Measurements from ENCODE around the gene C20orf144. TPM values are rescaled to one million over a fixed set of nuclear protein-coding genes. Genes with fewer than 3 reads are reported as not detected.
"Not testable (repeated sequence)": the region's sequence is repeated elsewhere in the genome, so short reads cannot be mapped to it uniquely, and the experiment has no call there.

Gene C20orf144
- total RNA-seq, 1 experiment from 2014 or later: not detected

DNA sequence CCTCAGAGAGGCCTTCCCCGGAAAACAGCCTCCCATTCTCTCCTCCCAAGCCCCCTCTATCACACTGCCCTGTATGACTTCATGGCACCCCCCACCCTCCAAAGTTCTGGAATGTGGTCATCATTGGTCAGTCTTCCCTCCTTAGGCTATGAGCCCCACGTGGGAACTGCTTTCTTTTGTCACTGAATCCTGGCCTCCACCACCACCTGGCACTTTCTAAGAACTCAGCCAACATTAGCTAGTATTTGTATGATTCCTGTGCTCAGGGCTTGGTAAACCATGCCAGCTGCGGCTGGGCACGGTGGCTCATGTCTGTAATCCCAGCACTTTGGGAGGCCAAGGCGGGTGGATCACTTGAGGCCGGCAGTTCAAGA lies 32.5 kb downstream of the C20orf144 start:
- DNase-seq: peak; percentile 56
- Histone ChIP-seq H3K9me3 (no peaks in the 10 kb centered on the region), H3K27me3 (no peaks in the 10 kb centered on the region), H3K4me3 (no peak overlapping the region), H3K36me3 (no peaks in the 10 kb centered on the region)

- H3K27me3 ChIP-seq: no peaks in the 10 kb centered on the region
- no peaks in the 10 kb centered on the region for H3K9me3 ChIP-seq
- DNase-seq: no peak
- no peak overlapping the region for H3K4me3 ChIP-seq
- no peaks in the 10 kb centered on the region for H3K36me3 ChIP-seq
These were observed 34.3 kb downstream of the C20orf144 start for GRCh38 chr20:33696448-33696847.

- no peak overlapping the region for H3K4me3 ChIP-seq
- DNase-seq: peak; percentile 74
- no peaks in the 10 kb centered on the region for H3K36me3 ChIP-seq
- no peaks in the 10 kb centered on the region for H3K27me3 ChIP-seq
- H3K9me3 ChIP-seq: no peaks in the 10 kb centered on the region
These were observed 35.0 kb downstream of the C20orf144 start for GRCh38 chr20:33697129-33697528.

DNA sequence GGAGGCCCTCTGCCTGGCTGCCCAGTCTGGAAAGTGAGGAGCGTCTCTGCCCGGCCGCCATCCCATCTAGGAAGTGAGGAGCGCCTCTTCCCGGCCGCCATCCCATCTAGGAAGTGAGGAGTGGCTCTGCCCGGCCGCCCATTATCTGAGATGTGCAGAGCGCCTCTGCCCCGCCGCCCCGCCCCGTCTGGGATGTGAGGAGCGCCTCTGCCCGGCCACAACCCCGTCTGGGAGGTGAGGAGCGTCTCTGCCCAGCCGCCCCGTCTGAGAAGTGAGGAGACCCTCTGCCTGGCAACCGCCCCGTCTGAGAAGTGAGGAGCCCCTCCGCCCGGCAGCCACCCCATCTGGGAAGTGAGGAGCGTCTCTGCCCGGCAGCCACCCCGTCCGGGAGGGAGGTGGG lies 36.8 kb downstream of the C20orf144 start:
- not testable (repeated sequence) for H3K36me3 ChIP-seq, H3K9me3 ChIP-seq, H3K4me3 ChIP-seq, H3K27me3 ChIP-seq, DNase-seq

GRCh38 chr20:33700696-33701441 lies 38.7 kb downstream of the C20orf144 start:
- not testable (repeated sequence) for H3K36me3 ChIP-seq, DNase-seq, H3K9me3 ChIP-seq, H3K4me3 ChIP-seq, H3K27me3 ChIP-seq

DNA sequence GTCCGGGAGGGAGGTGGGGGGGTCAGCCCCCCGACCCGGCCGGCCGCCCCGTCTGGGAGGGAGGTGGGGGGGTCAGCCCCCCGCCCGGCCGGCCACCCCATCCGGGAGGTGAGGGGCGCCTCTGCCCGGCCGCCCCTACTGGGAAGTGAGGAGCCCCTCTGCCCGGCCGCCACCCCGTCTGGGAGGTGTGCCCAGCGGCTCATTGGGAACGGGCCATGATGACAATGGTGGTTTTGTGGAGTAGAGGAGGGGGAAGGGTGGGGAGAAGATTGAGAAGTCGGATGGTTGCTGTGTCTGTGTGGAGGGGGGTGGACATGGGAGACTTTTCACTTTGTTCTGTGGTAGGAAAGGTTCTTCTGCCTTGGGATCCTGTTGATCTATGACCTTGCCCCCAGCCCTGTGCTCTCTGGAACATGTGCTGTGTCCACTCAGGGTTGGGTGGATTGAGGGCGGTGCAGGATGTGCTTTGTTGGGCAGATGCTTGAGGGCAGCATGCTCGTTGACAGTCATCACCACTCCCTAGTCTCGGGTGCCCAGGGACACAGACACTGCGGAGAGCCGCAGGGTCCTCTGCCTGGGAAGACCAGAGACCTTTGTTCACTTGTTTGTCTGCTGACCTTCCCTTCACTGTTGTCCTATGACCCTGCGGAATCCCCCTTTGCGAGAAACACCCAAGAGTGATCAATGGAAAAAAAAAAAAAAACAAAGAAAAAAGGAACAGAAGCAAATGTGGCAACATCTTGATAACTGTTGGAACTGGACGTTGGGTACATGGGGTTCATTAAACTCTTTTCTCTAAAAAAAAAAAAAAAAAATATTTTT lies 39.7 kb downstream of the C20orf144 start:
- H3K27me3 ChIP-seq: no peaks in the 10 kb centered on the region
- no peak overlapping the region for H3K4me3 ChIP-seq
- no peaks in the 10 kb centered on the region for H3K36me3 ChIP-seq
- H3K9me3 ChIP-seq: no peaks in the 10 kb centered on the region
- DNase-seq: no peak

- no peak for DNase-seq
- H3K9me3 ChIP-seq: no peaks in the 10 kb centered on the region
- H3K4me3 ChIP-seq: no peak overlapping the region
- no peaks in the 10 kb centered on the region for H3K36me3 ChIP-seq
- H3K27me3 ChIP-seq: no peaks in the 10 kb centered on the region
These were observed 40.7 kb downstream of the C20orf144 start for GRCh38 chr20:33702861-33703260.

DNA sequence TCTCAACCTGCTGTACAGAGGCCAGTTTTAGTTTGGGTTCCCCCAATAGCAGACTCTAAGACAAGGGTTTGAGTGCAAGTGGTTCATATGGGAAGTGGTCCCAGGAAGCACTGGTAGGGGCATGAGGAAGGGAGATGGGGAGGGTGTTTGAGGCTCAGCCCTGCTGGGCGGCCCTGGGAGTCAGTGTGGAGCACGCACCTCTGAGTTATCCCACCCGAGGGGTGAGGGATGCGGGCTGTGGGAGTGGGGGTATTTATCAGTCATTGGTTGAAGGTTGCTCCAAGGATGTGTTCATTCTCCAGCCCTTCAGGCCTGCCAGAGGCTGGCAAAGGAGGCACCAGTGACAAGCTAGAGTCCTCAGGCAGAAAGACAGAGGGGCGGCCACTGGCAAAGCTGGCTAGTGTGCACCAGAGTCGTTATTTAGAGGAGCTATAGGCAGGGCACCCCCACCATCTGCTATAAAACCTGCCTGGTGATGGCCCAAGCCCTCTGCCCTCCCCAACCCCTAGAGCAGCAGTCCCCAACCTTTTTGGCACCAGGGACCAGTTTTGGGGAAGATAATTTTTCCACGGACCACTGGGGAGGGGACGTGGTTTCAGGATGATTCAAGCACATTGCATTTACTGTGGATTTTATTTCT lies 41.5 kb downstream of the C20orf144 start:
- no peak for DNase-seq
- H3K9me3 ChIP-seq: no peaks in the 10 kb centered on the region
- H3K27me3 ChIP-seq: no peaks in the 10 kb centered on the region

GRCh38 chr20:33704197-33704924 lies 42.2 kb downstream of the C20orf144 start:
- Histone ChIP-seq H3K4me3 (no peak overlapping the region), H3K36me3 (no peaks in the 10 kb centered on the region), H3K9me3 (no peaks in the 10 kb centered on the region), H3K27me3 (no peaks in the 10 kb centered on the region)
- DNase-seq: no peak

More for the DNA sequence above, 41.5 kb downstream of the C20orf144 start:
- no peak overlapping the region for H3K4me3 ChIP-seq
- no peaks in the 10 kb centered on the region for H3K36me3 ChIP-seq

DNA sequence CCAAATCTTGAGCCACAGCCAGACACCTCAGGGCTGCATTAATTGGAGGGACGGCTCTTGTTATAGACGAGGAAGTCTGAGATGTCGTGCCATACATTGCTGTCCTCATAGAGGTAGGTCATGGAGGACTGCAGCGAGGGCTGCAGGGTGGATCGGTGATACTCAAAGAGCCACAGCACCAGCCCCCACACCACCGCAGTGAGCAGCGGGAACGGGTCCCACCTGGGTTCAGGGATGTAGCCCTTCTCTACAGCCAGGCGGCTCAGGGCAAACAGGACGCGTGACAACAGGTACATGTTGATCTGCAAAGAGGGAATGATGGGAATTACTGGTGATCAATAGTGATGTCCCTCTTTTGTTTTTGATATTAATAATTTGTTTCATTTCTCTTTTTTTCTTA lies 45.5 kb downstream of the C20orf144 start:
- no peak for DNase-seq
- no peaks in the 10 kb centered on the region for H3K9me3 ChIP-seq
- H3K4me3 ChIP-seq: no peak overlapping the region
- H3K27me3 ChIP-seq: no peaks in the 10 kb centered on the region
- no peaks in the 10 kb centered on the region for H3K36me3 ChIP-seq

DNA sequence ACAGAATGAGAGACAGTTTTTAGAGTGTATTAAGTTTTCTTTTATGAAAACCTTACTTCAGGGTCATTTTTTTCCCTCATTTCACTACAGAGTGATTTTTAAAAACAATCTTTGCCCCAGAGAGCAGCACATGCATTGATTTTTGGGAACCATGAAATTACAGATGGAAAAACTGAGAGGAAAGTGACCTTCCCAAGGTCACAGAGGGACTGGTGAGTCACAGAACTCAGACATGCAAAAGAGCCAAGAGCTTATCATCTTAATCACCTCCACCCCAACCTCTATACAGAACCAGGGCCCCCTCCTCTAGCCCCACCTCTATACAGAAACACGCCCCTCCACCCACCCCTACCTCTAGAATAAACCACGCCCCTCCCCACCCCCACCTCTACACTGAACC lies 47.3 kb downstream of the C20orf144 start:
- no peak for DNase-seq
- Histone ChIP-seq H3K36me3 (no peaks in the 10 kb centered on the region), H3K27me3 (no peaks in the 10 kb centered on the region), H3K9me3 (no peaks in the 10 kb centered on the region), H3K4me3 (no peak overlapping the region)

DNA sequence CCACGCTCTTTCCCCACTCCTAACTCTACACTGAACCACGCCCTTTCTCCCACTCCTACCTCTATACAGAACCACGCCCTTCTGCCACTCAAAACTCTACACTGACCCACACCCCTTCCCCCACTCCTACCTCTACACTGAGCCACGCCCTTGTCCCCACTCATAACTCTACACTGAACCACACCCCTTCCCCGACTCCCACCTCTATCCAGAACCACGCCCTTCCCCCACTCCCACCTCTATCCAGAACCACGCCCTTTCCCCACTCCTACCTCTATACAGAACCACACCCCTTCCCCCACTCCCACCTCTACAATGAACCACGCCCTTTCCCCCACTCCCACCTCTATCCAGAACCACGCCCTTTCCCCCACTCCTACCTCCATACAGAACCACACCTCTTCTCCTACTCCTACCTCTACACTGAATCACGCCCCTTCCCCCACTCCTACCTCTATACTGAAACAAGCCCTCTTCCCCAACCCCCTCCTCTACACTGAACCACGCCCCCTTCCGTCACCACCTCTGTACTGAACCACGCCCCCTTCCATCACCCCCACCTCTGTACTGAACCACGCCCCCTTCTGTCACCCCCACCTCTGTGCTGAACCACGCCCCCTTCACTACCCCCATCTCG lies 47.9 kb downstream of the C20orf144 start:
- Histone ChIP-seq H3K9me3 (no peaks in the 10 kb centered on the region), H3K4me3 (no peak overlapping the region), H3K27me3 (no peaks in the 10 kb centered on the region), H3K36me3 (no peaks in the 10 kb centered on the region)
- DNase-seq: no peak

GRCh38 chr20:33710681-33711445 lies 48.7 kb downstream of the C20orf144 start:
- H3K4me3 ChIP-seq: no peak overlapping the region
- H3K9me3 ChIP-seq: no peaks in the 10 kb centered on the region
- no peak for DNase-seq
- H3K36me3 ChIP-seq: no peaks in the 10 kb centered on the region
- H3K27me3 ChIP-seq: no peaks in the 10 kb centered on the region

- Histone ChIP-seq H3K9me3 (no peaks in the 10 kb centered on the region), H3K36me3 (no peaks in the 10 kb centered on the region), H3K4me3 (no peak overlapping the region), H3K27me3 (no peaks in the 10 kb centered on the region)
- DNase-seq: no peak
These were observed 49.3 kb downstream of the C20orf144 start for GRCh38 chr20:33711446-33711738.
